Nephron progenitor cell (in vitro differentiated cells): ENCODE data around the gene SCARF2.
A peak's percentile ranks its signal among the peaks of the same experiment; 100 is the strongest.

ENCODE experiments used
- DNase-seq: peaks from one replicate; pipeline ENCODE4 v3.0.0; 2021
- H3K27ac Mint-ChIP-seq: 2 replicates; pipeline ENCODE4 v1.8.0; 2021; ENCODE audit warnings: mild to moderate bottlenecking, moderate library complexity, mixed read lengths
- H3K27me3 Mint-ChIP-seq: 2 replicates; pipeline ENCODE4 v1.8.0; 2021; ENCODE audit warnings: mild to moderate bottlenecking, low read depth, mixed read lengths; ENCODE audit not compliant: poor library complexity
- H3K36me3 Mint-ChIP-seq: 2 replicates; pipeline ENCODE4 v1.8.0; 2021; ENCODE audit warnings: low read depth, mixed read lengths
- H3K4me1 Mint-ChIP-seq: 2 replicates; pipeline ENCODE4 v1.8.0; 2021; ENCODE audit warnings: mixed read lengths
- H3K4me3 Mint-ChIP-seq: 2 replicates; pipeline ENCODE4 v1.8.0; 2021; ENCODE audit warnings: mild to moderate bottlenecking, moderate library complexity, mixed read lengths
- H3K9me3 Mint-ChIP-seq: 2 replicates; pipeline ENCODE4 v1.8.0; 2021; ENCODE audit warnings: mild to moderate bottlenecking, moderate library complexity, mixed read lengths
- CTCF ChIP-seq: fragments of 200-600 bp; sonication (generic); IDR thresholded peaks from 2 replicates; pipeline ENCODE4 v1.5.0; 2021; ENCODE audit warnings: antibody characterized with exemption

Gene SCARF2

GRCh38 chr22:20465759-20466077 is 28.1 kb upstream of the SCARF2 start:
- H3K27ac Mint-ChIP-seq = no peak overlapping the region
- TF ChIP-seq CTCF = no peak

GRCh38 chr22:20464912-20465758 is 27.5 kb upstream of the SCARF2 start:
- H3K27me3 Mint-ChIP-seq = no peaks in the 10 kb centered on the region
- peaks cover 23% of the 10 kb centered on the region for H3K4me1 Mint-ChIP-seq
- DNase-seq = no peak
- H3K27ac Mint-ChIP-seq = no peak overlapping the region
- H3K9me3 Mint-ChIP-seq = no peaks in the 10 kb centered on the region
- no peak overlapping the region for H3K4me3 Mint-ChIP-seq
- TF ChIP-seq CTCF = no peak
- H3K36me3 Mint-ChIP-seq = peaks cover 26% of the 10 kb centered on the region

More at GRCh38 chr22:20465759-20466077, 28.1 kb upstream of the SCARF2 start:
- Mint-ChIP-seq H3K9me3 (no peaks in the 10 kb centered on the region), H3K4me3 (no peak overlapping the region), H3K27me3 (no peaks in the 10 kb centered on the region), H3K4me1 (peaks cover 23% of the 10 kb centered on the region), H3K36me3 (peaks cover 31% of the 10 kb centered on the region)
- DNase-seq = no peak

- Mint-ChIP-seq H3K36me3 (peaks cover 25% of the 10 kb centered on the region), H3K4me1 (peaks cover 28% of the 10 kb centered on the region), H3K27ac (no peak overlapping the region), H3K4me3 (no peak overlapping the region), H3K9me3 (no peaks in the 10 kb centered on the region), H3K27me3 (no peaks in the 10 kb centered on the region)
- TF ChIP-seq CTCF = no peak
- DNase-seq = no peak
Measured at GRCh38 chr22:20464096-20464614, 26.5 kb upstream of the SCARF2 start.

- peaks cover 22% of the 10 kb centered on the region for H3K36me3 Mint-ChIP-seq
Measured at GRCh38 chr22:20463324-20464095, 25.9 kb upstream of the SCARF2 start.

GRCh38 chr22:20459862-20460261 is 22.2 kb upstream of the SCARF2 start:
- H3K4me1 Mint-ChIP-seq = peaks cover 25% of the 10 kb centered on the region
- H3K4me3 Mint-ChIP-seq = no peak overlapping the region
- H3K27ac Mint-ChIP-seq = peak overlapping the region; percentile 23
- peaks cover 27% of the 10 kb centered on the region for H3K36me3 Mint-ChIP-seq
- TF ChIP-seq CTCF = no peak
- no peaks in the 10 kb centered on the region for H3K9me3 Mint-ChIP-seq
- DNase-seq = no peak
- peaks cover 8% of the 10 kb centered on the region for H3K27me3 Mint-ChIP-seq

More at GRCh38 chr22:20463324-20464095, 25.9 kb upstream of the SCARF2 start:
- no peak overlapping the region for H3K4me3 Mint-ChIP-seq
- DNase-seq = no peak
- H3K27me3 Mint-ChIP-seq = peaks cover 3% of the 10 kb centered on the region
- no peaks in the 10 kb centered on the region for H3K9me3 Mint-ChIP-seq
- H3K27ac Mint-ChIP-seq = no peak overlapping the region
- peaks cover 23% of the 10 kb centered on the region for H3K4me1 Mint-ChIP-seq
- TF ChIP-seq CTCF = no peak
